Neuron (in vitro differentiated cells): ENCODE results near the gene LAMA2.

Experiments used
- H2AFZ ChIP-seq: one replicate; pipeline ENCODE4 v1.6.1; 2013; ENCODE audit warnings: low read depth, mild to moderate bottlenecking, inconsistent platforms, low read length, moderate library complexity
- H3K27me3 ChIP-seq: one replicate; pipeline ENCODE4 v1.6.1; 2013; ENCODE audit warnings: low read length; ENCODE audit not compliant: insufficient read depth
- H3K36me3 ChIP-seq: one replicate; pipeline ENCODE4 v1.6.1; 2013; ENCODE audit warnings: low read length; ENCODE audit not compliant: insufficient read depth
- H3K4me1 ChIP-seq: one replicate; pipeline ENCODE4 v1.6.1; 2013; ENCODE audit warnings: low read length; ENCODE audit not compliant: insufficient read depth
- H3K4me3 ChIP-seq: 2 replicates; pipeline ENCODE4 v1.5.1; 2013; ENCODE audit warnings: mild to moderate bottlenecking, low read length, moderate library complexity
- H3K9me3 ChIP-seq: one replicate; pipeline ENCODE4 v1.6.1; 2013; ENCODE audit warnings: low read length

The LAMA2 gene

GRCh38 chr6:129416337-129416990 lies 533.5 kb downstream of the LAMA2 start:
- Histone ChIP-seq H2AFZ (no peak overlapping the region), H3K9me3 (no peaks in the 10 kb centered on the region), H3K4me1 (no peaks in the 10 kb centered on the region), H3K4me3 (no peak overlapping the region), H3K27me3 (no peaks in the 10 kb centered on the region), H3K36me3 (no peaks in the 10 kb centered on the region)

- Histone ChIP-seq H3K27me3 (no peaks in the 10 kb centered on the region), H2AFZ (no peak overlapping the region), H3K4me1 (no peaks in the 10 kb centered on the region), H3K36me3 (no peaks in the 10 kb centered on the region), H3K4me3 (no peak overlapping the region), H3K9me3 (no peaks in the 10 kb centered on the region)
These were observed 534.6 kb downstream of the LAMA2 start for GRCh38 chr6:129417416-129418086.

- Histone ChIP-seq H3K4me1 (no peaks in the 10 kb centered on the region), H3K36me3 (no peaks in the 10 kb centered on the region), H3K9me3 (no peaks in the 10 kb centered on the region), H2AFZ (no peak overlapping the region), H3K27me3 (no peaks in the 10 kb centered on the region), H3K4me3 (no peak overlapping the region)
These were observed 536.4 kb downstream of the LAMA2 start for GRCh38 chr6:129419324-129419723.

DNA sequence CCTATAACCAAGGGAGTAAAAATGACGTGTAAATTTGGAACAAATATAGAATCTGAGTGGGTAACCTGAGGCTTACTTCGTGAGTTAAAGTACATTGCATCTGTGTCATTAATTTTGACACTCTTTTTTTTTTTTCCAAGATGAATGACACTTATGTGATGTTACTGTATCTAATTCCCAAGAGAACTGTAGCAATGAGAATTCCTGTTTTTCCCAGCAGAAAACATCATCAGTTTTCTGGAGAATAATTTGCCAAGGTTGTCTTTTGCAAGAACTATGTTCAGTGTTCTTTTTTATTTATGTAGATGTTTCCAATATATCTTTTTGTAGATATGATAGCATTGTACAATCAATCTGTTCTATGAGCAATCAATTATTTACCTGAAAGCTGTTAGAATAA lies 543.4 kb downstream of the LAMA2 start:
- Histone ChIP-seq H3K27me3 (no peaks in the 10 kb centered on the region), H3K4me1 (no peaks in the 10 kb centered on the region), H3K4me3 (no peak overlapping the region), H3K9me3 (no peaks in the 10 kb centered on the region), H3K36me3 (no peaks in the 10 kb centered on the region), H2AFZ (no peak overlapping the region)

DNA sequence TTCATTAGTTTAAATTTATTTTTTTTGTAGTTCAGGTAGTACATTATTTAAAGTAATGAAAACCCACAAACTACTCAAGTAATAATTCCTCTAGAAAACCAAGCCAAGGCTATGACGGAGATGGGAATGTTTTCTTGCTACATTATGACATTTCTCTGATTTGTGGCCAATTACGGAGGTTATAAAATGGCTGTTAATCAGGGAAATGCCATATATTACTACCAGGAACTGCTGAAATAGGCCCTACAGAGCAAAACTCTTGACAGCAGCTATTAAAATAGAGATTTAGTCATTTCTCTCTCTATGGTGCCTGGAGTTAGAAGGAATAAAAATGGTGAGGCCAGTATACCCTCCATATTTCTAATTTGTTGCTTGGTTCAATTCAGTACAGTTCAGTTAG lies 547.0 kb downstream of the LAMA2 start:
- no peaks in the 10 kb centered on the region for H3K9me3 ChIP-seq
- peaks cover 4% of the 10 kb centered on the region for H3K4me1 ChIP-seq
- H2AFZ ChIP-seq: no peak overlapping the region
- H3K4me3 ChIP-seq: no peak overlapping the region
- no peaks in the 10 kb centered on the region for H3K27me3 ChIP-seq
- no peaks in the 10 kb centered on the region for H3K36me3 ChIP-seq

DNA sequence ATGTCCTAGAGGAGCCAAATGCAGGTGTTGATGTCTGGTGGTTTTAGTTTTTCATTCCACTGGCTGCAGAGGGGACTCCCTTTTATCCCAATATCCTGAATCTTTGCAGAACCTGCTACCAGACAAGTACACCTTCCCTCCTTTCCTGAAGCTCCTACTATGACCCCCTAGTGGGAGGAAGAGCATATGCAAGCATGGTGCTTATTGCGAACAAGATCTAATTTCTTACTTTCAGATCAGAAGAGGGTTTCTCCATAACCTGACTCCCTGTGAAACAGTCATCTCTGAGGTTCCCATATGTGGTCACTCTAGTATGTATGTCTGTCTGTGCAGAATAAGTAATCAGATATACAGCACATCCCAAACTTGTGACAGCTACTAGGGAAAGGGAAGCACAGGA lies 549.8 kb downstream of the LAMA2 start:
- Histone ChIP-seq H2AFZ (no peak overlapping the region), H3K4me3 (no peak overlapping the region), H3K27me3 (no peaks in the 10 kb centered on the region), H3K4me1 (peaks cover 4% of the 10 kb centered on the region), H3K36me3 (no peaks in the 10 kb centered on the region), H3K9me3 (no peaks in the 10 kb centered on the region)

DNA sequence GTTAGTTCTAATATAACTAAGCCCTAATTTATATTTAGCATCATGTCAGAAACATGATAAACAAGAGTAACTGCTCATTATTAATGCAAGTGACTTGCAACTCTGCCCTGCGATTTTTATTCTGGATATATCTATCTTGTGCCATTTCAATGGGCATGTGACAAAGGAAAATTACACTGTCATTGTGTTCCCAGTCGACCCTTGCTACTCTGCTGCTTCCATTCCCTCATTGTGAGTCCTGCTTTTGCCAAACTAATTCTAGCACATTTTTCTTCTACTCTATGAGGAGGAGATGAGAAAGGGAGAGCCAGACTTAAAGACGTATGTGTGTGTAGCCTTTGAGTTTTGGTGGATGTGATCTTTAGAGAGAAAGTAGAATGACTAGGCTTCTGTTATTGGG lies 551.2 kb downstream of the LAMA2 start:
- Histone ChIP-seq H3K4me3 (no peak overlapping the region), H2AFZ (no peak overlapping the region), H3K4me1 (peaks cover 4% of the 10 kb centered on the region), H3K9me3 (no peaks in the 10 kb centered on the region), H3K27me3 (no peaks in the 10 kb centered on the region), H3K36me3 (no peaks in the 10 kb centered on the region)

DNA sequence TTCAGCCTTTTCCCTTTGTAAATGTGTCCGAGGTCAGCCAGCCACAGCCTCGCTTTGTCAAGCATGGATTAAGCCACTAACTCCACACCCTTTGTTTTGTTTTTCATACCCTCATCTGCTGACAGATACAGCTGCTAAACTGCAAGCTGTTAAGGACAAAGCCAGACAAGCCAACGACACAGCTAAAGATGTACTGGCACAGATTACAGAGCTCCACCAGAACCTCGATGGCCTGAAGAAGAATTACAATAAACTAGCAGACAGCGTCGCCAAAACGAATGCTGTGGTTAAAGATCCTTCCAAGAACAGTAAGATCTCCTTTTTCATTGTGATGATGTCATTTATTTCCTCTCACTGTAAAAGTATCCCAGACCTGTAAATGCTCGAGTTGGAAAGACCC lies 557.8 kb downstream of the LAMA2 start:
- H3K4me1 ChIP-seq: peaks cover 7% of the 10 kb centered on the region
- H3K27me3 ChIP-seq: no peaks in the 10 kb centered on the region
- H3K9me3 ChIP-seq: no peaks in the 10 kb centered on the region
- no peak overlapping the region for H3K4me3 ChIP-seq
- no peaks in the 10 kb centered on the region for H3K36me3 ChIP-seq
- H2AFZ ChIP-seq: no peak overlapping the region

- no peak overlapping the region for H3K4me3 ChIP-seq
- no peaks in the 10 kb centered on the region for H3K27me3 ChIP-seq
- H3K36me3 ChIP-seq: no peaks in the 10 kb centered on the region
- peaks cover 7% of the 10 kb centered on the region for H3K4me1 ChIP-seq
- H3K9me3 ChIP-seq: no peaks in the 10 kb centered on the region
- H2AFZ ChIP-seq: no peak overlapping the region
These were observed 561.7 kb downstream of the LAMA2 start for GRCh38 chr6:129444683-129445082.

- H3K36me3 ChIP-seq: no peaks in the 10 kb centered on the region
- H3K4me3 ChIP-seq: no peak overlapping the region
- H3K27me3 ChIP-seq: no peaks in the 10 kb centered on the region
- H2AFZ ChIP-seq: no peak overlapping the region
- H3K4me1 ChIP-seq: no peaks in the 10 kb centered on the region
- H3K9me3 ChIP-seq: no peaks in the 10 kb centered on the region
These were observed 563.6 kb downstream of the LAMA2 start for GRCh38 chr6:129446272-129447197.

DNA sequence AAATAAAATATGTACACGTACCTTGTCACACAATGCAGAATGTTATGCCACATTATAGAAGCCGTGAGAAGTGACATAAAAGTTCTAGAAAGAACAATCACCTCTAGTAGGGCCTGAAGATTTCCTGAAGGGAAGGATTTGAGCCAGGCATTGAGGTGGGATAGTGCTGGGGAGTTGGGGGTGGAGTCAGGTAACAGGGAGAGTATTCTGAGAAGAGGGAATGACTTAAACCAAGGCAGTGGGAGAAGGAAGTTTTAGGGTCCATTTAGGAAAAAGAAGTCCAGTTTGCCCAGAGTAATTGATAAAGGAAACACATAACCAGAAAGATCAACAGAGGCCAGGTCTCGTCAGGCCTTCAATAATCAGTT lies 564.2 kb downstream of the LAMA2 start:
- no peaks in the 10 kb centered on the region for H3K36me3 ChIP-seq
- H3K4me1 ChIP-seq: no peaks in the 10 kb centered on the region
- no peaks in the 10 kb centered on the region for H3K9me3 ChIP-seq
- no peak overlapping the region for H3K4me3 ChIP-seq
- no peak overlapping the region for H2AFZ ChIP-seq
- no peaks in the 10 kb centered on the region for H3K27me3 ChIP-seq

DNA sequence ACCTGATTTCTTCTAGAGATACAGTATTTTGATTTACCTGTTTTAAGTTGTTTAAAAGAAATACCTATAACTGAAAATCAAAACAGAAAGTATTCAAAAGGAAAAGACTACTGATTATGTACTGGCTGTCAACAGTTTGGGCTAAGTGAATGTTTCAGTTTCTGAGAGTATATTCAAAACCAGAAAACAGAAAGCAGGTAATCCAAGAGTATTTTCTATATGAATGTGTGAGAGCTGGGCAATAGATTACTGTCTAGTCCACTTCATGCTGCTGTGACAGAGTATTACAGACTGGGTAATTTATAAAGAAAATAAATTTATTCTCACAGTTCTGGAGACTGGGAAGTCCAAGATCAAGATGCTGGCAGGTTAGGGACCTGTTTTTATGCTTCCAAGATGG lies 566.0 kb downstream of the LAMA2 start:
- no peak overlapping the region for H3K4me3 ChIP-seq
- H3K27me3 ChIP-seq: no peaks in the 10 kb centered on the region
- H3K9me3 ChIP-seq: no peaks in the 10 kb centered on the region
- H3K4me1 ChIP-seq: no peaks in the 10 kb centered on the region
- H3K36me3 ChIP-seq: no peaks in the 10 kb centered on the region
- H2AFZ ChIP-seq: no peak overlapping the region

DNA sequence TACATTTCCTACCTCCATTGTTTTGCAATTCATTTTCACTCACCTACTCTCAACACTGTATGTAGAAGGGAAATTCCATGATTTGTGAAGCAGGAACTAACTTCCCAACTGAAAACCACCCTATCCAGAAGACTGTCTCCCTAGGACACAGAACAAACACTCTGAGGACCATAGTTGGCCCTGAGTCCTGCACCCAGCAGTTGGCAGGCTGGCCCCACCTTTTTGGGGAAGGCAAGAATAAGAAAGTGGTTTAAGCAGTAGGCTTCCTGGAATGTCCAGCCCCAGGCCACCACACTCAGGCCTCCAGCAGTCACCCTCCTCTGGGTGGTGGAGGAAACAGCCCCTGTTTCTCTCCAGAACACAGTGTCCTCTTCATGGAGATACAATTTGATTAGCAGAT lies 568.2 kb downstream of the LAMA2 start:
- no peaks in the 10 kb centered on the region for H3K36me3 ChIP-seq
- no peak overlapping the region for H2AFZ ChIP-seq
- H3K4me3 ChIP-seq: no peak overlapping the region
- no peaks in the 10 kb centered on the region for H3K27me3 ChIP-seq
- H3K4me1 ChIP-seq: no peaks in the 10 kb centered on the region
- no peaks in the 10 kb centered on the region for H3K9me3 ChIP-seq
